CD1c-positive myeloid dendritic cell (primary cell): ENCODE results near the gene CNPPD1.

Experiments used
- DNase-seq: peaks from one replicate; pipeline ENCODE4 v3.0.0-alpha.2; 2016; ENCODE audit errors: extremely low spot score

CNPPD1 gene

GRCh38 chr2:219122202-219122980 lies 54.3 kb downstream of the CNPPD1 start:
- DNase-seq, result no peak
